Common myeloid progenitor, CD34-positive (primary cell): Measurements from ENCODE around the gene FBXL19.
A peak's percentile ranks its signal among the peaks of the same experiment; 100 is the strongest.
"Not testable (repeated sequence)": the region's sequence is repeated elsewhere in the genome, so short reads cannot be mapped to it uniquely, and the experiment has no call there.

Experiments
- CTCF ChIA-PET: fragments of 350-600 bp; sonication (Branson Sonifier 250); formaldehyde crosslinking; loops from one replicate; lab custom pipeline; 2021; ENCODE audit warnings: antibody characterized with exemption; lab: Charles Lee
- POLR2A ChIA-PET: fragments of 350-600 bp; sonication (Branson Sonifier 250); formaldehyde crosslinking; loops from one replicate; lab custom pipeline; 2021; ENCODE audit warnings: antibody characterized with exemption; lab: Charles Lee
- DNase-seq, 3 donors: peaks; one replicate each; pipeline versions ENCODE4 v3.0.0 to v3.0.0-alpha.2; 2013
- H3K27ac ChIP-seq, 2 experiments: 1 replicate in 1 of 2; 2 replicates in 1 of 2; pipeline ENCODE4 v1.7.0; 2013; ENCODE audit warnings: inconsistent platforms in 2 of 2, low read length in 2 of 2, mild to moderate bottlenecking in 2 of 2, low read depth in 1 of 2, moderate library complexity in 1 of 2; ENCODE audit not compliant: severe bottlenecking in 2 of 2, insufficient read depth in 1 of 2, poor library complexity in 1 of 2
- H3K27me3 ChIP-seq, 5 experiments: replicated peaks in 2 of 5; 1 replicate in 3 of 5; 2 replicates in 2 of 5; pipeline versions ENCODE4 v1.6.1 to v1.7.0; 2013; ENCODE audit warnings: low read length in 4 of 5, mild to moderate bottlenecking in 2 of 5, moderate library complexity in 2 of 5, inconsistent platforms in 1 of 5; ENCODE audit not compliant: insufficient read depth in 5 of 5, control insufficient read depth in 4 of 5
- H3K36me3 ChIP-seq, 4 experiments: 1 replicate in 2 of 4; 2 replicates in 2 of 4; pipeline versions ENCODE4 v1.6.1 to v1.7.0; 2013; ENCODE audit warnings: low read length in 3 of 4, control low read depth in 1 of 4, mild to moderate bottlenecking in 1 of 4; ENCODE audit not compliant: control insufficient read depth in 4 of 4, insufficient read depth in 4 of 4
- H3K4me1 ChIP-seq, 4 experiments: 1 replicate in 3 of 4; 2 replicates in 1 of 4; pipeline versions ENCODE4 v1.6.1 to v1.7.1; 2013; ENCODE audit warnings: low read length in 3 of 4, mild to moderate bottlenecking in 3 of 4, control low read depth in 1 of 4, inconsistent platforms in 1 of 4, moderate library complexity in 1 of 4; ENCODE audit not compliant: control insufficient read depth in 4 of 4, insufficient read depth in 4 of 4; ENCODE audit errors: control extremely low read depth in 1 of 4
- H3K4me3 ChIP-seq, 7 experiments: 1 replicate in 4 of 7; 2 replicates in 3 of 7; pipeline versions ENCODE4 v1.5.1 to v1.7.0; 2013; ENCODE audit warnings: mild to moderate bottlenecking in 7 of 7, low read length in 6 of 7, moderate library complexity in 6 of 7, inconsistent platforms in 2 of 7, low read depth in 2 of 7, control low read depth in 1 of 7; ENCODE audit not compliant: insufficient read depth in 4 of 7, control insufficient read depth in 1 of 7; ENCODE audit errors: extremely low read depth in 1 of 7
- H3K9me3 ChIP-seq, 5 experiments: 1 replicate in 4 of 5; 2 replicates in 1 of 5; pipeline versions ENCODE4 v1.6.1 to v1.7.1; 2013; ENCODE audit warnings: low read length in 4 of 5, mild to moderate bottlenecking in 2 of 5, inconsistent platforms in 1 of 5, low read depth in 1 of 5, moderate library complexity in 1 of 5; ENCODE audit not compliant: control insufficient read depth in 4 of 5, insufficient read depth in 2 of 5; ENCODE audit errors: control extremely low read depth in 1 of 5
- WGBS: methylation state at CpG from one replicate; pipeline ENCODE4 v1.1.5; 2013; ENCODE audit not compliant: insufficient coverage; 5-methylcytosine and 5-hydroxymethylcytosine counted together

FBXL19 gene

GRCh38 chr16:30889721-30890120 lies 33.7 kb upstream of the FBXL19 start:
- CTCF ChIA-PET, result interaction anchor here (1.1 to 1.4 kb wide), 2 partner anchors 12 to 47 kb away, joined by 3 to 4 read pairs; no protein-coding TSS in a partner anchor

GRCh38 chr16:30891043-30891823 lies 32.1 kb upstream of the FBXL19 start:
- Histone ChIP-seq H3K4me1 (peaks cover 0 to 30% (median 28%) of the 10 kb centered on the region in 4 experiments), H3K36me3 (peaks cover 3 to 30% (median 12%) of the 10 kb centered on the region in 4 experiments)
- H3K9me3 ChIP-seq, H3K27ac ChIP-seq, H3K4me3 ChIP-seq, DNase-seq, POLR2A ChIA-PET, H3K27me3 ChIP-seq: not testable (repeated sequence)
- WGBS, result 100% methylated on average over 3 of the region's 15 CpGs
- CTCF ChIA-PET, result interaction anchor here (0.6 to 2.7 kb wide), 6 partner anchors 10 to 167 kb away, joined by 3 to 11 read pairs (median 4); no protein-coding TSS in a partner anchor

More at GRCh38 chr16:30889721-30890120, 33.7 kb upstream of the FBXL19 start:
- DNase-seq, result no peak
- H3K4me1 ChIP-seq, result peaks cover 0 to 22% (median 20%) of the 10 kb centered on the region in 4 experiments
- H3K36me3 ChIP-seq, result peaks cover 7 to 45% (median 20%) of the 10 kb centered on the region in 4 experiments
- no peaks in the 10 kb centered on the region for H3K27me3 ChIP-seq
- H3K27ac ChIP-seq, result no peak overlapping the region
- H3K4me3 ChIP-seq, result no peak overlapping the region
- POLR2A ChIA-PET, result no interaction called here
- no peaks in the 10 kb centered on the region for H3K9me3 ChIP-seq
- 98% methylated on average over 5 of the region's 5 CpGs for WGBS

GRCh38 chr16:30892670-30893416 lies 30.5 kb upstream of the FBXL19 start:
- H3K4me3 ChIP-seq, result peak overlapping the region; percentile 69 to 93 (median 84)
- no peaks in the 10 kb centered on the region for H3K9me3 ChIP-seq
- H3K27ac ChIP-seq, result peak overlapping the region in 1 of 2 experiments; percentile 84
- H3K4me1 ChIP-seq, result peaks cover 3 to 42% (median 36%) of the 10 kb centered on the region in 4 experiments
- H3K27me3 ChIP-seq, result no peaks in the 10 kb centered on the region
- 78% methylated on average over 18 of the region's 20 CpGs for WGBS
- ChIA-PET POLR2A (no interaction called here), CTCF (interaction anchor here (0.7 to 2.7 kb wide), 9 partner anchors 9 to 500 kb away, joined by 3 to 11 read pairs (median 5); no protein-coding TSS in a partner anchor)
- DNase-seq, result no peak
- peaks cover 2 to 19% (median 6%) of the 10 kb centered on the region in 4 experiments for H3K36me3 ChIP-seq

GRCh38 chr16:30893417-30893743 lies 30.0 kb upstream of the FBXL19 start:
- 0% methylated on average over 10 of the region's 11 CpGs for WGBS
- ChIA-PET POLR2A (no interaction called here), CTCF (interaction anchor here (0.8 to 2.7 kb wide), 6 partner anchors 8 to 48 kb away, joined by 3 to 11 read pairs (median 5); no protein-coding TSS in a partner anchor)
- Histone ChIP-seq H3K9me3 (no peaks in the 10 kb centered on the region), H3K4me1 (peaks cover 3 to 42% (median 36%) of the 10 kb centered on the region in 4 experiments), H3K27me3 (no peaks in the 10 kb centered on the region), H3K4me3 (peak overlapping the region; percentile 69 to 93 (median 84)), H3K36me3 (peaks cover 2 to 17% (median 5%) of the 10 kb centered on the region in 4 experiments), H3K27ac (peak overlapping the region; percentile 25 to 84)
- peak; percentile 14 to 48 (median 33) for DNase-seq

GRCh38 chr16:30893744-30894539 lies 29.4 kb upstream of the FBXL19 start, which contains the start of gene BCL7C:
Gene BCL7C, minus strand, starts transcription at chr16:30894077. Its CDS starts 133 bp downstream, at chr16:30893944.
- H3K27ac ChIP-seq, result peak within 1 kb of the TSS; percentile 25 to 84
- peaks cover 2 to 13% (median 3%) of the 10 kb centered on the region in 4 experiments for H3K36me3 ChIP-seq
- CTCF ChIA-PET, result interaction anchor here (0.8 to 2.7 kb wide), 5 partner anchors 8 to 49 kb away, joined by 3 to 11 read pairs (median 5); no protein-coding TSS in a partner anchor
- peak; percentile 82 to 88 (median 82) for DNase-seq
- no peaks in the 10 kb centered on the region for H3K27me3 ChIP-seq
- H3K9me3 ChIP-seq, result no peaks in the 10 kb centered on the region
- WGBS, result 2% methylated on average over 35 of the region's 97 CpGs
- H3K4me3 ChIP-seq, result peak within 1 kb of the TSS; percentile 69 to 93 (median 84)
- peaks cover 3 to 42% (median 36%) of the 10 kb centered on the region in 4 experiments for H3K4me1 ChIP-seq
- POLR2A ChIA-PET, result no interaction called here

GRCh38 chr16:30894540-30895368 lies 28.6 kb upstream of the FBXL19 start:
- H3K27ac ChIP-seq, result no peak overlapping the region
- H3K4me1 ChIP-seq, result peaks cover 3 to 42% (median 36%) of the 10 kb centered on the region in 4 experiments

More at GRCh38 chr16:30894540-30895368, 28.6 kb upstream of the FBXL19 start:
- no peak for DNase-seq
- no peaks in the 10 kb centered on the region for H3K27me3 ChIP-seq
- H3K9me3 ChIP-seq, result no peaks in the 10 kb centered on the region
- H3K36me3 ChIP-seq, result peaks cover 0 to 6% (median 1%) of the 10 kb centered on the region in 4 experiments
- WGBS, result 91% methylated on average over 5 of the region's 16 CpGs
- ChIA-PET POLR2A (no interaction called here), CTCF (interaction anchor here (1.0 kb wide), 1 partner anchor 50 kb away, joined by 4 read pairs; no protein-coding TSS in a partner anchor)
- peak overlapping the region in 5 of 7 experiments; percentile 32 to 93 (median 84) for H3K4me3 ChIP-seq
